Heart left ventricle (tissue), 13 donors: ENCODE data around the gene PSMB2.

Experiments used
- POLR2A ChIP-seq, 2 donors: fragments of 450-650 bp; IDR thresholded peaks; one replicate each; pipeline ENCODE4 v1.6.1; 2017; ENCODE audit warnings: antibody characterized with exemption in 2 of 2, mild to moderate bottlenecking in 2 of 2, moderate library complexity in 2 of 2
- TF ChIP-seq, protein P1 (sequence below), 12 donors: fragments of 200-600 bp; sonication (generic) in 4 of 12; IDR thresholded peaks; one replicate each; pipeline versions ENCODE4 v1.5.0 to v1.8.0; 2018 to 2022; ENCODE audit warnings: antibody characterized with exemption in 12 of 12, mild to moderate bottlenecking in 5 of 12
- donor health status: ischemic (EF 13 %, LVEDD 7.1; RV severe dilation, severe dysfunction).
- donor health status: DM: no; HTN: yes; CAD: no.
- donor health status: DM: no; HTN: no; CAD: no.
- donor health status: ischemic (EF 25% LVEDD 6.9; RV normal size, moderate dysfunction).
- donor health status: ischemic (EF 25% LVEDD 5.7; RV mildly dilated, moderate dysfunction).
- donor health status: ischemic (EF 35%, LVEDD 5.7; RV mildly dilated, moderate dysfunction).
- donor health status: nonischemic (EF 11% LVEDD 7.7; RV severe dilation, severe dysfunction).
- donor health status: DM: yes; HTN: yes; CAD: no.
- donor health status: PGD.
- donor health status: ischemic (EF 29% LVEDD 5.4; RV normal size, mild dysfunction).
- donor health status: nonischemic (EF 23%, LVEDD 6.1; RV moderate dilation, normal function).

DNA sequence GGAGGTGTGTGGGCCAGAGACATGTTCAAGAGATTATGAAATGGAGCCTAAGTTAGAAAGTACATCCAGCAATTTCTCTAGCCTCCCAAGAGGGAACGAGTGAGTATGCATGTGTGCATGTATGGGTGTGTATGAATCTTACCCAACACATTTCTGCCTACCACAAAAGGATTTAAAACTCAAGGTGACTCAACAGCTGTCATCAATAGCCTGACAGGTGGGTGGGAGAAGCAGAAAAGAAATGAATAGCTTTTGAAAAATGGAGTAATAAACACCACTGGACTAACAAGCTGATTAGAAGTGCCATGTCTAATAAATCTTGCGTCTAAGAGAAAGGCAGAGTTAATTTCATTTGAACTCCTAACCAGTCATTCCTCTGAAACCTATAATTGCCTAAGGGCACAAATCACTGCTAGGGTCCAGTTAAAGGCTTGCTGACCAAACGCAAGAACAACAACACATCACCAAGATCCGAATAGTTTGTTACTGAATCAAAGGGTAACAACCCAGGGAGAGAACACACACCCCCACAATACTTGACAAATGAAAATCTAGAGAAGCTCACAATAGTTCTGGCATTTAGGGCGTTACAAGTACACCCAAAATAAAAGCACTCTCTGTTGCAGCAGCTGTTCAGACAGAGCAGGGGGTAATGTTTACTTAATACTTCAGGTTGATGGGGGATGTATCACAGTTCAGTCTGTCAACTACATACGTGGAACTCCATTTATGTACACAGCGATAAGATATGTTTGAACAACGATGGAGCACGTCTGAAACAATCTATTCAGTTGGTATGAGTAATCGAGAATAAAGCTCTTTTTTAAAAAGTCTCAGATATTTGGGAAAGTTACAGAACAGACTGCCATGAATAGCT, 85.5 kb downstream of the PSMB2 start:
- TF ChIP-seq, protein P1, sequence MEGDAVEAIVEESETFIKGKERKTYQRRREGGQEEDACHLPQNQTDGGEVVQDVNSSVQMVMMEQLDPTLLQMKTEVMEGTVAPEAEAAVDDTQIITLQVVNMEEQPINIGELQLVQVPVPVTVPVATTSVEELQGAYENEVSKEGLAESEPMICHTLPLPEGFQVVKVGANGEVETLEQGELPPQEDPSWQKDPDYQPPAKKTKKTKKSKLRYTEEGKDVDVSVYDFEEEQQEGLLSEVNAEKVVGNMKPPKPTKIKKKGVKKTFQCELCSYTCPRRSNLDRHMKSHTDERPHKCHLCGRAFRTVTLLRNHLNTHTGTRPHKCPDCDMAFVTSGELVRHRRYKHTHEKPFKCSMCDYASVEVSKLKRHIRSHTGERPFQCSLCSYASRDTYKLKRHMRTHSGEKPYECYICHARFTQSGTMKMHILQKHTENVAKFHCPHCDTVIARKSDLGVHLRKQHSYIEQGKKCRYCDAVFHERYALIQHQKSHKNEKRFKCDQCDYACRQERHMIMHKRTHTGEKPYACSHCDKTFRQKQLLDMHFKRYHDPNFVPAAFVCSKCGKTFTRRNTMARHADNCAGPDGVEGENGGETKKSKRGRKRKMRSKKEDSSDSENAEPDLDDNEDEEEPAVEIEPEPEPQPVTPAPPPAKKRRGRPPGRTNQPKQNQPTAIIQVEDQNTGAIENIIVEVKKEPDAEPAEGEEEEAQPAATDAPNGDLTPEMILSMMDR (IDR thresholded peaks at IDR 0.05), result no peak
- no peak for TF ChIP-seq POLR2A (IDR thresholded peaks at IDR 0.05)
